Measurements from ENCODE around the gene GOLGA6L10. TPM values are rescaled to one million over a fixed set of nuclear protein-coding genes. Genes with fewer than 3 reads are reported as not detected.
A peak's percentile ranks its signal among the peaks of the same experiment; 100 is the strongest.
"Not testable (repeated sequence)": the region's sequence is repeated elsewhere in the genome, so short reads cannot be mapped to it uniquely, and the experiment has no call there.

GOLGA6L10 gene
- total RNA-seq, 3 donors from 2014 or later (not counting 1 experiment from before 2014, with no cell fraction given), result 1.2 to 2.7 (median 1.8) TPM

- no peaks in the 10 kb centered on the region for H3K4me1 Mint-ChIP-seq
- H3K27me3 Mint-ChIP-seq (ENCODE audit: low read depth in 2 of 2), result peaks cover 5 to 6% of the 10 kb centered on the region in 2 donors
- TF ChIP-seq CTCF (IDR thresholded peaks at IDR 0.05), result no peak
- H3K27ac Mint-ChIP-seq, result no peak overlapping the region
- intact Hi-C loops (cut with micrococcal nuclease), result no loop called here
- H3K36me3 Mint-ChIP-seq, result no peaks in the 10 kb centered on the region
- Histone ChIP-seq H3K27ac (ENCODE audit: low read length) (no peak overlapping the region), H3K36me3 (ENCODE audit: control insufficient read depth, insufficient read depth, low read length) (no peaks in the 10 kb centered on the region), H3K27me3 (ENCODE audit: control insufficient read depth, insufficient read depth, low read length) (no peaks in the 10 kb centered on the region), H3K4me3 (ENCODE audit: low read length) (no peak overlapping the region), H3K9me3 (ENCODE audit: control insufficient read depth, insufficient read depth, low read length) (no peaks in the 10 kb centered on the region), H3K4me1 (ENCODE audit: control insufficient read depth, insufficient read depth, low read length) (no peaks in the 10 kb centered on the region)
- no peak for DNase-seq
- ATAC-seq, result no peak
- H3K4me3 Mint-ChIP-seq, result no peak overlapping the region
- H3K9me3 Mint-ChIP-seq, result no peaks in the 10 kb centered on the region
- 90% methylated on average over 3 of the region's 3 CpGs for WGBS (ENCODE audit: insufficient coverage)
These were observed 22.4 kb upstream of the GOLGA6L10 start for GRCh38 chr15:82371656-82372055.

DNA sequence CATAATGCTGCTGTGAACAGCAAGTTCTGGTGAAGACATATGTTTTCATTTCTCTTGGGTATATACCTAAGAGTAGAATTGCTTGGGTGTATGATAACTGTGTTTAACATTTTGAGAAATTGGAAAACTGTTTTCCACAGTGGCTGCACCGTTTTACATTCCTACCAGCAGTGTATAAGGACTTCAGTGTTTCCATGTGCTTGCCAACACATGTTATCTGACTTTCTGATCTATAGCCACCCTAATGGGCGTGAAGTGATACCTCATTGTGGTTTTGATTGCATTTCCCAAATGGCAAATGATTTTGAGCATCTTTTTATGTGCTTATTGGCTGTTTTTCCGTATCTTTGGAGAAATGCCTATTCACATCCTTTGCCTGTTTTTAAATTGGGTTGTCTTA is 18.5 kb upstream of the GOLGA6L10 start:
- WGBS (ENCODE audit: insufficient coverage), result 36% methylated on average over 1 of the region's 3 CpGs
- H3K27ac ChIP-seq (ENCODE audit: low read length); H3K4me3 Mint-ChIP-seq; H3K36me3 ChIP-seq (ENCODE audit: control insufficient read depth, insufficient read depth, low read length); H3K27me3 Mint-ChIP-seq (ENCODE audit: low read depth in 2 of 2); H3K4me1 ChIP-seq (ENCODE audit: control insufficient read depth, insufficient read depth, low read length); H3K27me3 ChIP-seq (ENCODE audit: control insufficient read depth, insufficient read depth, low read length); DNase-seq; H3K27ac Mint-ChIP-seq; H3K9me3 Mint-ChIP-seq; intact Hi-C loops (cut with micrococcal nuclease); H3K4me1 Mint-ChIP-seq; H3K36me3 Mint-ChIP-seq; H3K9me3 ChIP-seq (ENCODE audit: control insufficient read depth, insufficient read depth, low read length); H3K4me3 ChIP-seq (ENCODE audit: low read length): not testable (repeated sequence)
- peak in 1 of 3 donors; percentile 57 for ATAC-seq

DNA sequence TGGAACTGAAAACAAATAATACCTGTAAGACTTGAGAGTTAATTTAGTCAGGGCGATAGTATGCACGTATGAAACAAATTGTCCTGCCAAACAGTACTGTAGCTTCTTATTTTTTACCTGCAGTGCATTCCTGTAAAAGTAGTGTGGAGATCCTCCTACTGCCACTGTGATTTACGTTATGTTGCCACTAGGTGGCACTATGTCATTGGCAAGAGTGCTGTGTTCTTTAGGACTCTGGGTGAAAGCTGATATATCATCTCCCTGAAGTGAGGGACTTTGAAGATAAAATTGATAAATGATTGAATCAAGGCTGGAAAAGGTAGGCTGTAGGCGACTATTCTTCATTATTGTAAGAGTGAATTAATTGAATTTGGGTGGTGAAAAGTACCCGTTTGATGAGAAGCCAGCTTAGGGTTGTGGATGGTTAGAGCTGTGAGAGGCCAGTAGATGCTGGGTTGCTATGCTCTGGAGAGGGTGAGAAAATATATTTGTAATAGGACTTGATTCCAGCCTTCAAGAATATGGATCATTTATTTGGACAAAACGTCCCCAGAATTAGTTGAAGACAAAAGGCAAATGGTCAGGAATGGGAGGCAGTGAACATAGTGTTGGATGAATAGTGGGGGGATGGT is 16.5 kb upstream of the GOLGA6L10 start:
- intact Hi-C loops (cut with micrococcal nuclease); H3K4me3 Mint-ChIP-seq; H3K27me3 ChIP-seq (ENCODE audit: control insufficient read depth, insufficient read depth, low read length); DNase-seq; H3K36me3 Mint-ChIP-seq; H3K27ac Mint-ChIP-seq; H3K4me3 ChIP-seq (ENCODE audit: low read length); H3K27me3 Mint-ChIP-seq (ENCODE audit: low read depth in 2 of 2); H3K9me3 Mint-ChIP-seq; H3K27ac ChIP-seq (ENCODE audit: low read length); H3K4me1 Mint-ChIP-seq; H3K4me1 ChIP-seq (ENCODE audit: control insufficient read depth, insufficient read depth, low read length); H3K36me3 ChIP-seq (ENCODE audit: control insufficient read depth, insufficient read depth, low read length); H3K9me3 ChIP-seq (ENCODE audit: control insufficient read depth, insufficient read depth, low read length): not testable (repeated sequence)
- peak; percentile 78 to 98 (median 90) for ATAC-seq
- WGBS (ENCODE audit: insufficient coverage), result 0% methylated on average over 1 of the region's 6 CpGs
- peak; percentile 42 for TF ChIP-seq CTCF (IDR thresholded peaks at IDR 0.05)

GRCh38 chr15:82364548-82364947 is 15.3 kb upstream of the GOLGA6L10 start:
- H3K4me3 Mint-ChIP-seq; H3K4me3 ChIP-seq (ENCODE audit: low read length); H3K36me3 ChIP-seq (ENCODE audit: control insufficient read depth, insufficient read depth, low read length); H3K9me3 ChIP-seq (ENCODE audit: control insufficient read depth, insufficient read depth, low read length); H3K9me3 Mint-ChIP-seq; H3K36me3 Mint-ChIP-seq; H3K27me3 ChIP-seq (ENCODE audit: control insufficient read depth, insufficient read depth, low read length); H3K27ac ChIP-seq (ENCODE audit: low read length); H3K27me3 Mint-ChIP-seq (ENCODE audit: low read depth in 2 of 2); intact Hi-C loops (cut with micrococcal nuclease); DNase-seq; H3K27ac Mint-ChIP-seq; H3K4me1 ChIP-seq (ENCODE audit: control insufficient read depth, insufficient read depth, low read length); H3K4me1 Mint-ChIP-seq; ATAC-seq: not testable (repeated sequence)
- WGBS (ENCODE audit: insufficient coverage), result no CpG with 5 or more reads among the region's 3 CpGs

- ATAC-seq; H3K4me3 ChIP-seq (ENCODE audit: low read length): not testable (repeated sequence)
- no CpG with 5 or more reads among the region's 3 CpGs for WGBS (ENCODE audit: insufficient coverage)
These were observed 13.5 kb upstream of the GOLGA6L10 start for GRCh38 chr15:82362790-82363189.

GRCh38 chr15:82360618-82361017 is 11.3 kb upstream of the GOLGA6L10 start:
- H3K27me3 ChIP-seq (ENCODE audit: control insufficient read depth, insufficient read depth, low read length); H3K27me3 Mint-ChIP-seq (ENCODE audit: low read depth in 2 of 2); H3K4me3 Mint-ChIP-seq; H3K9me3 ChIP-seq (ENCODE audit: control insufficient read depth, insufficient read depth, low read length); H3K4me1 ChIP-seq (ENCODE audit: control insufficient read depth, insufficient read depth, low read length); H3K9me3 Mint-ChIP-seq; H3K4me1 Mint-ChIP-seq; H3K36me3 Mint-ChIP-seq; H3K4me3 ChIP-seq (ENCODE audit: low read length); H3K27ac ChIP-seq (ENCODE audit: low read length); intact Hi-C loops (cut with micrococcal nuclease); H3K27ac Mint-ChIP-seq; DNase-seq; ATAC-seq; H3K36me3 ChIP-seq (ENCODE audit: control insufficient read depth, insufficient read depth, low read length): not testable (repeated sequence)
- WGBS (ENCODE audit: insufficient coverage), result no CpG with 5 or more reads among the region's 7 CpGs

More at GRCh38 chr15:82362790-82363189, 13.5 kb upstream of the GOLGA6L10 start:
- H3K4me3 Mint-ChIP-seq; H3K27me3 ChIP-seq (ENCODE audit: control insufficient read depth, insufficient read depth, low read length); H3K27ac Mint-ChIP-seq; H3K4me1 ChIP-seq (ENCODE audit: control insufficient read depth, insufficient read depth, low read length); H3K9me3 ChIP-seq (ENCODE audit: control insufficient read depth, insufficient read depth, low read length); H3K36me3 ChIP-seq (ENCODE audit: control insufficient read depth, insufficient read depth, low read length); H3K36me3 Mint-ChIP-seq; intact Hi-C loops (cut with micrococcal nuclease); H3K9me3 Mint-ChIP-seq; H3K27me3 Mint-ChIP-seq (ENCODE audit: low read depth in 2 of 2); H3K27ac ChIP-seq (ENCODE audit: low read length); H3K4me1 Mint-ChIP-seq; DNase-seq: not testable (repeated sequence)

GRCh38 chr15:82355055-82355454 is 5.8 kb upstream of the GOLGA6L10 start:
- H3K27ac ChIP-seq (ENCODE audit: low read length); H3K4me3 Mint-ChIP-seq; H3K27me3 ChIP-seq (ENCODE audit: control insufficient read depth, insufficient read depth, low read length); ATAC-seq; intact Hi-C loops (cut with micrococcal nuclease); H3K27me3 Mint-ChIP-seq (ENCODE audit: low read depth in 2 of 2); H3K4me1 Mint-ChIP-seq; H3K36me3 Mint-ChIP-seq; H3K4me1 ChIP-seq (ENCODE audit: control insufficient read depth, insufficient read depth, low read length); H3K9me3 ChIP-seq (ENCODE audit: control insufficient read depth, insufficient read depth, low read length); H3K27ac Mint-ChIP-seq; DNase-seq; H3K4me3 ChIP-seq (ENCODE audit: low read length); H3K9me3 Mint-ChIP-seq; H3K36me3 ChIP-seq (ENCODE audit: control insufficient read depth, insufficient read depth, low read length): not testable (repeated sequence)
- no CpG with 5 or more reads among the region's 48 CpGs for WGBS (ENCODE audit: insufficient coverage)
